ENCODE data around the gene L3MBTL4.

DNA sequence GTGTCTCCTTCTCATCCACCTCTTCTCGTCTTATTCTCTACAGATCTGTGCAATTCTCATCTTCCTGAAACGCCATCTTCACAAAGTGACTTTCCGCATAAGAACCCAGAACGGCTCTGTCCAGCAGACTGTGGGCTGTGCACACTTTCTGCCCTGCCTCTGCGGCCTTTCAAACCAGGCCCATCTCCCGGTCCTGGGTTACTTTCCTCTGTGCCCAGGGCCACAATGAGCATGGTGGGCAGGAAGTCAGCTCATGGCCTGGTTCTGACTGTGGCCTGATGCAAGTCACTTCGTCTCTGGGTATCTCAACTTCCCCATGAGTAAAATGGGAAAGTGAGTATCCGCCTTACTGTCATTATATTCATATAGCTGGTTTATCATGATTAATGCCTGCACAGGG is 447.7 kb downstream of the L3MBTL4 start:
- TF ChIP-seq ELK1 (IDR thresholded peaks at IDR 0.05; ENCODE audit: low read depth, low read length) = no peak
- no peak for TF ChIP-seq NFIC (IDR thresholded peaks at IDR 0.05; ENCODE audit: low read depth, low read length)
- no peak for TF ChIP-seq CTCF (IDR thresholded peaks at IDR 0.05 in 2 of 3, conservative IDR thresholded peaks at IDR 0.05 in 1 of 3; ENCODE audit: control insufficient read depth in 2 of 3, extremely low read depth in 1 of 3, insufficient read depth in 1 of 3, low read depth in 3 of 3, low read length in 3 of 3)
- TF ChIP-seq BHLHE40 (IDR thresholded peaks at IDR 0.05; ENCODE audit: borderline replicate concordance in 1 of 2, low read depth in 2 of 2, low read length in 1 of 2) = no peak
- no peak for TF ChIP-seq GATAD2B (conservative IDR thresholded peaks at IDR 0.05; ENCODE audit: low read depth)
- TF ChIP-seq POLR2AphosphoS5 (IDR thresholded peaks at IDR 0.05; ENCODE audit: low read length) = no peak
- no peak for TF ChIP-seq BMI1 (IDR thresholded peaks at IDR 0.05; ENCODE audit: borderline replicate concordance)
- no peak for TF ChIP-seq HDAC2 (IDR thresholded peaks at IDR 0.05)
- no peak for TF ChIP-seq SREBF2 (IDR thresholded peaks at IDR 0.05; ENCODE audit: low read length)
- no peak for TF ChIP-seq ESRRA (IDR thresholded peaks at IDR 0.05; ENCODE audit: low read length)
- no peak for TF ChIP-seq EP300 (IDR thresholded peaks at IDR 0.05; ENCODE audit: borderline replicate concordance in 1 of 2, control insufficient read depth in 1 of 2, low read depth in 2 of 2, low read length in 2 of 2)
- no peak for TF ChIP-seq FOXM1 (IDR thresholded peaks at IDR 0.05; ENCODE audit: low read depth, low read length)
- TF ChIP-seq TAF1 (IDR thresholded peaks at IDR 0.05; ENCODE audit: borderline replicate concordance, low read depth, low read length) = no peak
- no peak for TF ChIP-seq CREB1 (IDR thresholded peaks at IDR 0.05; ENCODE audit: low read depth)
